Calu3 (cell line): ENCODE data around the gene CIT. TPM values are rescaled to one million over a fixed set of nuclear protein-coding genes. Genes with fewer than 3 reads are reported as not detected.
"Not testable (repeated sequence)": the region's sequence is repeated elsewhere in the genome, so short reads cannot be mapped to it uniquely, and the experiment has no call there.

Source experiments
- BruUV-seq: library from RNA; stranded (reverse); fragments of 400-500 nt; replicated peaks from 2 replicates; lab custom pipeline; 2021; lab: Mats Ljungman, UMichigan
- CTCF ChIA-PET: fragments of 300-600 bp; sonication (Branson Sonifier 250); formaldehyde crosslinking; loops from one replicate; lab custom pipeline; 2022; ENCODE audit warnings: antibody characterized with exemption; lab: Charles Lee
- DNase-seq: peaks from one replicate; pipeline ENCODE4 v3.0.0; 2022
- H3K27ac Mint-ChIP-seq: one replicate; pipeline ENCODE4 v1.8.0; 2022; ENCODE audit warnings: mixed read lengths; ENCODE audit not compliant: unreplicated experiment
- H3K27me3 Mint-ChIP-seq: one replicate; pipeline ENCODE4 v1.8.0; 2022; ENCODE audit warnings: mixed read lengths; ENCODE audit not compliant: unreplicated experiment
- H3K36me3 Mint-ChIP-seq: one replicate; pipeline ENCODE4 v1.8.0; 2022; ENCODE audit warnings: mild to moderate bottlenecking, moderate library complexity, mixed read lengths; ENCODE audit not compliant: insufficient read depth, unreplicated experiment
- H3K4me1 Mint-ChIP-seq: one replicate; pipeline ENCODE4 v1.8.0; 2022; ENCODE audit warnings: mild to moderate bottlenecking, low read depth, mixed read lengths; ENCODE audit not compliant: unreplicated experiment
- H3K4me3 Mint-ChIP-seq: one replicate; pipeline ENCODE4 v1.8.0; 2022; ENCODE audit warnings: mild to moderate bottlenecking, low read depth, moderate library complexity, mixed read lengths; ENCODE audit not compliant: unreplicated experiment
- H3K9me3 Mint-ChIP-seq: one replicate; pipeline ENCODE4 v1.8.0; 2022; ENCODE audit warnings: low read depth, mixed read lengths; ENCODE audit not compliant: unreplicated experiment
- CTCF ChIP-seq: fragments of 200-600 bp; IDR thresholded peaks from one replicate; pipeline ENCODE4 v1.8.0; 2022; ENCODE audit warnings: antibody characterized with exemption; ENCODE audit not compliant: unreplicated experiment
- intact Hi-C: fragments of 100-400 bp; cut with micrococcal nuclease; formaldehyde crosslinking; loops from one replicate; pipeline ENCODE4 v1.10.0; 2022; ENCODE audit not compliant: unreplicated experiment
- total RNA-seq: library from RNA; stranded (reverse); gene quantifications from 2 replicates; pipeline ENCODE4 v1.2.3, GENCODE V29; 2022

The CIT gene
- total RNA-seq, 1 experiment from 2014 or later: 82.3 TPM

GRCh38 chr12:119661882-119662281 is 215.2 kb downstream of the CIT start:
- H3K4me1 Mint-ChIP-seq: peaks cover 1% of the 10 kb centered on the region
- no peak for DNase-seq
- no peaks in the 10 kb centered on the region for H3K36me3 Mint-ChIP-seq
- H3K27ac Mint-ChIP-seq: no peak overlapping the region
- peaks cover 13% of the 10 kb centered on the region for H3K27me3 Mint-ChIP-seq
- no peaks in the 10 kb centered on the region for H3K9me3 Mint-ChIP-seq
- CTCF ChIA-PET: no interaction called here
- no peak overlapping the region for H3K4me3 Mint-ChIP-seq
- intact Hi-C loops: no loop called here
- TF ChIP-seq CTCF: no peak
- BruUV-seq: no TSS peak

- Mint-ChIP-seq H3K27ac (no peak overlapping the region), H3K4me3 (no peak overlapping the region), H3K4me1 (no peaks in the 10 kb centered on the region), H3K36me3 (no peaks in the 10 kb centered on the region), H3K27me3 (peaks cover 13% of the 10 kb centered on the region), H3K9me3 (no peaks in the 10 kb centered on the region)
- CTCF ChIA-PET: no interaction called here
- TF ChIP-seq CTCF: no peak
- BruUV-seq: no TSS peak
- intact Hi-C loops: no loop called here
- DNase-seq: no peak
These were observed 217.0 kb downstream of the CIT start for GRCh38 chr12:119660076-119660475.

- TF ChIP-seq CTCF: peak; percentile 66
- Mint-ChIP-seq H3K9me3 (no peaks in the 10 kb centered on the region), H3K4me1 (no peaks in the 10 kb centered on the region), H3K4me3 (no peak overlapping the region), H3K27me3 (peaks cover 13% of the 10 kb centered on the region), H3K27ac (no peak overlapping the region), H3K36me3 (no peaks in the 10 kb centered on the region)
- BruUV-seq: no TSS peak
- CTCF ChIA-PET: interaction anchor here (1.0 to 1.5 kb wide), 2 partner anchors 8 to 36 kb away, joined by 3 to 7 read pairs; partner anchors contain the start of gene PRKAB1
- intact Hi-C loops: loop anchor here (5.0 kb wide), 1 partner anchor 243 kb away; no protein-coding TSS in a partner anchor
- DNase-seq: peak; percentile 58
These were observed 217.7 kb downstream of the CIT start for GRCh38 chr12:119659289-119659897.

GRCh38 chr12:119658166-119658565 is 219.0 kb downstream of the CIT start:
- intact Hi-C loops: loop anchor here (1.0 to 5.0 kb wide), 2 partner anchors 123 to 244 kb away; no protein-coding TSS in a partner anchor
- H3K9me3 Mint-ChIP-seq, H3K27ac Mint-ChIP-seq, DNase-seq, H3K36me3 Mint-ChIP-seq, BruUV-seq, H3K4me3 Mint-ChIP-seq, H3K4me1 Mint-ChIP-seq: not testable (repeated sequence)
- CTCF ChIA-PET: interaction anchor here (0.6 to 1.5 kb wide), 5 partner anchors 9 to 244 kb away, joined by 3 to 20 read pairs (median 3); partner anchors contain the start of gene PRKAB1
- peaks cover 13% of the 10 kb centered on the region for H3K27me3 Mint-ChIP-seq

GRCh38 chr12:119657001-119657400 is 220.1 kb downstream of the CIT start:
- H3K27me3 Mint-ChIP-seq, H3K9me3 Mint-ChIP-seq, H3K4me3 Mint-ChIP-seq, H3K4me1 Mint-ChIP-seq, DNase-seq, BruUV-seq, H3K27ac Mint-ChIP-seq, H3K36me3 Mint-ChIP-seq: not testable (repeated sequence)
- intact Hi-C loops: loop anchor here (5.0 kb wide), 1 partner anchor 245 kb away; no protein-coding TSS in a partner anchor
- CTCF ChIA-PET: interaction anchor here (0.6 to 0.9 kb wide), 2 partner anchors 29 to 118 kb away, joined by 3 to 5 read pairs; no protein-coding TSS in a partner anchor
